Activated T-helper 1 cell treated with anti-CD3 and anti-CD28 coated beads, Interleukin-2, amount 50 U/mL, for 16 hours (primary cell): ENCODE results near the gene PMPCA.
A peak's percentile ranks its signal among the peaks of the same experiment; 100 is the strongest.

Experiments used
- DNase-seq, 2 donors: peaks; one replicate each; pipeline ENCODE4 v3.0.0-alpha.2; 2020; ENCODE audit warnings: low read depth in 1 of 2, low spot score in 1 of 2

PMPCA gene

GRCh38 chr9:136410500-136411287 lies at the start of gene PMPCA, which contains the start of gene ENTR1:
Gene PMPCA (plus strand): TSS chr9:136410658. CDS start chr9:136410669, 11 bp downstream.
Gene ENTR1 (minus strand): TSS chr9:136410614. CDS start chr9:136410397, 217 bp downstream.
- peak; percentile 94 for DNase-seq

- no peak for DNase-seq
These were observed 49.3 kb upstream of the PMPCA start for GRCh38 chr9:136361047-136361753.

- no peak for DNase-seq
These were observed 48.6 kb upstream of the PMPCA start for GRCh38 chr9:136361754-136362449.

GRCh38 chr9:136362450-136362784 lies 48.0 kb upstream of the PMPCA start:
- no peak for DNase-seq

GRCh38 chr9:136363106-136363948 lies 47.1 kb upstream of the PMPCA start, which contains the start of gene DNLZ:
Gene DNLZ (minus strand): TSS chr9:136363744. CDS start chr9:136363714, 30 bp downstream.
- DNase-seq: peak; percentile 85 to 87

- DNase-seq: no peak
These were observed 46.3 kb upstream of the PMPCA start for GRCh38 chr9:136363949-136364748.

- no peak for DNase-seq
These were observed 45.3 kb upstream of the PMPCA start for GRCh38 chr9:136364942-136365774.

GRCh38 chr9:136365775-136366222 lies 44.7 kb upstream of the PMPCA start:
- no peak for DNase-seq

- no peak for DNase-seq
These were observed 43.6 kb upstream of the PMPCA start for GRCh38 chr9:136366826-136367225.

GRCh38 chr9:136367296-136368145 lies 42.9 kb upstream of the PMPCA start:
- no peak for DNase-seq

- no peak for DNase-seq
These were observed 42.3 kb upstream of the PMPCA start for GRCh38 chr9:136368190-136368589.

GRCh38 chr9:136370037-136370436 lies 40.4 kb upstream of the PMPCA start:
- DNase-seq: no peak

GRCh38 chr9:136370687-136371532 lies 39.5 kb upstream of the PMPCA start:
- DNase-seq: no peak

- DNase-seq: no peak
These were observed 39.0 kb upstream of the PMPCA start for GRCh38 chr9:136371533-136371880.

- no peak for DNase-seq
These were observed 38.5 kb upstream of the PMPCA start for GRCh38 chr9:136372006-136372405.

GRCh38 chr9:136372561-136373299 lies 37.7 kb upstream of the PMPCA start:
- no peak for DNase-seq
